HepG2 (cell line): ENCODE data around the gene ZNFX1. TPM values are rescaled to one million over a fixed set of nuclear protein-coding genes. Genes with fewer than 3 reads are reported as not detected.

ENCODE experiments used
- ATF2 ChIP-seq: sonication (generic); formaldehyde crosslinking; IDR thresholded peaks from 2 replicates; pipeline ENCODE4 v1.4.0; 2020; ENCODE audit warnings: missing genetic modification reagents
- CREM ChIP-seq, 2 experiments: sonication (generic) in 1 of 2; formaldehyde crosslinking in 1 of 2; IDR thresholded peaks; 2 replicates each; pipeline versions ENCODE4 v1.4.0 to v1.6.1; 2016 to 2020; ENCODE audit warnings: antibody characterized with exemption in 1 of 2, mild to moderate bottlenecking in 1 of 2, missing genetic modification reagents in 1 of 2
- FIP1L1 ChIP-seq: fragments of 200-400 bp; formaldehyde crosslinking; IDR thresholded peaks from 2 replicates; pipeline ENCODE4 v1.6.1; 2018; ENCODE audit warnings: low read depth, mild to moderate bottlenecking, low read length, moderate library complexity, borderline replicate concordance; ENCODE audit not compliant: insufficient read depth
- GPN1 ChIP-seq: sonication (generic); formaldehyde crosslinking; IDR thresholded peaks from 2 replicates; pipeline ENCODE4 v1.5.1; 2020; ENCODE audit warnings: missing genetic modification reagents, borderline replicate concordance
- PHF5A ChIP-seq: IDR thresholded peaks from one replicate; pipeline ENCODE4 v1.6.1; 2018; ENCODE audit warnings: low read depth, missing genetic modification reagents; ENCODE audit not compliant: unreplicated experiment
- REST ChIP-seq, 2 experiments: IDR thresholded peaks; 2 replicates each; pipeline ENCODE4 v1.6.1; 2011 to 2012; ENCODE audit warnings: low read length in 2 of 2, borderline replicate concordance in 1 of 2, low read depth in 1 of 2, mild to moderate bottlenecking in 1 of 2, moderate library complexity in 1 of 2
- TBL1XR1 ChIP-seq: fragments of 150-350 bp; IDR thresholded peaks from 2 replicates; pipeline ENCODE4 v1.6.1; 2014; ENCODE audit warnings: borderline replicate concordance, low read length; ENCODE audit not compliant: partially characterized antibody
- THRA ChIP-seq: sonication (generic); formaldehyde crosslinking; IDR thresholded peaks from 2 replicates; pipeline ENCODE4 v1.4.0; 2020; ENCODE audit warnings: missing genetic modification reagents, borderline replicate concordance
- ZBTB43 ChIP-seq: sonication (generic); formaldehyde crosslinking; conservative IDR thresholded peaks from 2 replicates; pipeline ENCODE4 v1.4.0; 2020; ENCODE audit warnings: missing genetic modification reagents
- ZC3H13 ChIP-seq: sonication (generic); formaldehyde crosslinking; IDR thresholded peaks from 2 replicates; pipeline ENCODE4 v1.8.1; 2023; ENCODE audit warnings: mild to moderate bottlenecking, missing genetic modification reagents, moderate library complexity
- ZFAT ChIP-seq: sonication (generic); formaldehyde crosslinking; conservative IDR thresholded peaks from 2 replicates; pipeline ENCODE4 v1.8.1; 2023; ENCODE audit warnings: missing genetic modification reagents, inconsistent platforms
- ZNF124 ChIP-seq: sonication (generic); formaldehyde crosslinking; IDR thresholded peaks from 2 replicates; pipeline ENCODE4 v1.4.0; 2020; ENCODE audit warnings: missing genetic modification reagents
- ZNF281 ChIP-seq: sonication (generic); formaldehyde crosslinking; IDR thresholded peaks from 2 replicates; pipeline ENCODE4 v1.4.0; 2020; ENCODE audit warnings: missing genetic modification reagents, borderline replicate concordance
- ZNF329 ChIP-seq: sonication (generic); formaldehyde crosslinking; IDR thresholded peaks from 2 replicates; pipeline ENCODE4 v1.9.0; 2021; ENCODE audit warnings: low read depth, mild to moderate bottlenecking, missing genetic modification reagents
- polyA plus RNA-seq, 8 experiments: library from polyadenylated mRNA; depleted of rRNA in 3 of 8; stranded (reverse) in 7 of 8; unstranded in 1 of 8; fragments of >200 nt; fragmentation: Illumina TruSeq in 4 of 8; extraction: Trizol in 4 of 8; gene quantifications; 2 replicates each; pipeline versions ENCODE4 v1.2.1 to v1.2.3, GENCODE V29; 2011 to 2016; ENCODE audit warnings: low read depth in 4 of 8, missing spikeins in 1 of 8, mixed read lengths in 1 of 8; ENCODE audit not compliant: insufficient read depth in 1 of 8
- total RNA-seq, 5 experiments: library from RNA; depleted of rRNA; stranded (reverse); fragments of >200 nt; fragmentation: Illumina TruSeq; extraction: Trizol; gene quantifications; 2 replicates each; pipeline ENCODE4 v1.2.3, GENCODE V29; 2016; ENCODE audit warnings: low read depth in 1 of 5

The ZNFX1 gene
- total and polyA plus RNA-seq, 2 of the 13 experiments (the other 11 are each of a cell fraction or from before 2014, with no cell fraction given) = 2.9 to 11.1 TPM

GRCh38 chr20:49219924-49220831, 57.7 kb downstream of the ZNFX1 start (continued):
- TF ChIP-seq ZNF281 = no peak
- no peak for TF ChIP-seq GPN1 (CRISPR knock-in tag)
- no peak for TF ChIP-seq FIP1L1
- no peak for TF ChIP-seq CREM (IDR thresholded peaks at IDR 0.05)
- TF ChIP-seq CREM (CRISPR knock-in tag; IDR thresholded peaks at IDR 0.05) = no peak
- no peak for TF ChIP-seq ZFAT (CRISPR knock-in tag)
- TF ChIP-seq ZBTB43 (CRISPR knock-in tag) = no peak
- TF ChIP-seq ZC3H13 (CRISPR knock-in tag) = no peak; the same call in 1 of the 2 replicates
- no peak for TF ChIP-seq ZNF124 (CRISPR knock-in tag)
- no peak for TF ChIP-seq PHF5A (CRISPR knock-in tag)
- no peak for TF ChIP-seq THRA (CRISPR knock-in tag)
- TF ChIP-seq TBL1XR1 = no peak
- TF ChIP-seq REST (IDR thresholded peaks at IDR 0.05; ENCODE audit: borderline replicate concordance in 1 of 2, low read depth in 1 of 2, low read length in 2 of 2) = no peak
- TF ChIP-seq ZNF329 (CRISPR knock-in tag) = no peak
- no peak for TF ChIP-seq ATF2
